Activated T-helper 1 cell treated with anti-CD3 and anti-CD28 coated beads, Interleukin-12 subunit alpha, Interleukin-12 subunit beta, Interleukin-2, Interleukin-4 antibody, amounts not matched to agents 30 ng/mL and 10 ng/mL and 1 ng/mL, durations not matched to agents 14 hours and 24 hours and 36 hours (primary cell): ENCODE results near the gene NOTCH2. TPM values are rescaled to one million over a fixed set of nuclear protein-coding genes. Genes with fewer than 3 reads are reported as not detected.

Experiments used
- DNase-seq: peaks from one replicate; pipeline ENCODE4 v3.0.0; 2021; ENCODE audit warnings: low spot score
- H3K27ac Mint-ChIP-seq: one replicate; pipeline ENCODE4 v1.8.0; 2021; ENCODE audit warnings: mild to moderate bottlenecking, mixed read lengths
- H3K27me3 Mint-ChIP-seq: one replicate; pipeline ENCODE4 v1.8.0; 2022; ENCODE audit warnings: mild to moderate bottlenecking, moderate library complexity, mixed read lengths; ENCODE audit not compliant: insufficient read depth
- H3K36me3 Mint-ChIP-seq: one replicate; pipeline ENCODE4 v1.8.0; 2021; ENCODE audit warnings: low read depth, mixed read lengths
- H3K4me1 Mint-ChIP-seq: one replicate; pipeline ENCODE4 v1.8.0; 2021; ENCODE audit warnings: low read depth, mixed read lengths
- H3K4me3 Mint-ChIP-seq: one replicate; pipeline ENCODE4 v1.8.0; 2021; ENCODE audit warnings: mild to moderate bottlenecking, moderate library complexity, mixed read lengths
- H3K9me3 Mint-ChIP-seq: one replicate; pipeline ENCODE4 v1.8.0; 2021; ENCODE audit warnings: mixed read lengths
- intact Hi-C: fragments of 100-400 bp; cut with micrococcal nuclease; formaldehyde crosslinking; loops from one replicate; pipeline ENCODE4 v1.15.1; 2024
- total RNA-seq: library from RNA; stranded (reverse); gene quantifications from 2 replicates; pipeline ENCODE4 v1.2.3, GENCODE V29; 2022

The NOTCH2 gene
- total RNA-seq, 1 donor from 2014 or later = 110 TPM

DNA sequence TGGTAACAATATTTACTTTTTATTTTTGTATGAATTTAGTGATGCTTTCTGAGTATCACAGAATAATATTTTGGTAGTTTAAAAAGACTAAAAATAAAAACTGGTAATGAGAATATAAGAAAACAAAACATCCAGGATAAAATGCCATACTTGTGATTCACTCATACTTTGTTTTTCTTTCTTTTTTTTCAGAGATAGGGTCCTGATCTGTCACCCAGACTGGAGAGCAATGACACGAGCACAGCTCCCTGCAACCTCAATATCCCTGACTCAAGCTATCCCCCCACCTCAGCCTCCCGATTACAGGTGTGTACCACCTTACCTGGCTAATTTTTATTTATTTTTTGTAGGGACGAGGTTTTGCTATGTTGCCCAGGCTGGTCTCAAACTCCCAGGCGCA lies 109.0 kb downstream of the NOTCH2 start:
- intact Hi-C loops = no loop called here
- H3K4me1 Mint-ChIP-seq = peaks cover 8% of the 10 kb centered on the region
- H3K36me3 Mint-ChIP-seq = peaks cover 36% of the 10 kb centered on the region
- DNase-seq = no peak
- H3K27me3 Mint-ChIP-seq = no peaks in the 10 kb centered on the region
- H3K9me3 Mint-ChIP-seq = no peaks in the 10 kb centered on the region
- no peak overlapping the region for H3K27ac Mint-ChIP-seq
- no peak overlapping the region for H3K4me3 Mint-ChIP-seq

DNA sequence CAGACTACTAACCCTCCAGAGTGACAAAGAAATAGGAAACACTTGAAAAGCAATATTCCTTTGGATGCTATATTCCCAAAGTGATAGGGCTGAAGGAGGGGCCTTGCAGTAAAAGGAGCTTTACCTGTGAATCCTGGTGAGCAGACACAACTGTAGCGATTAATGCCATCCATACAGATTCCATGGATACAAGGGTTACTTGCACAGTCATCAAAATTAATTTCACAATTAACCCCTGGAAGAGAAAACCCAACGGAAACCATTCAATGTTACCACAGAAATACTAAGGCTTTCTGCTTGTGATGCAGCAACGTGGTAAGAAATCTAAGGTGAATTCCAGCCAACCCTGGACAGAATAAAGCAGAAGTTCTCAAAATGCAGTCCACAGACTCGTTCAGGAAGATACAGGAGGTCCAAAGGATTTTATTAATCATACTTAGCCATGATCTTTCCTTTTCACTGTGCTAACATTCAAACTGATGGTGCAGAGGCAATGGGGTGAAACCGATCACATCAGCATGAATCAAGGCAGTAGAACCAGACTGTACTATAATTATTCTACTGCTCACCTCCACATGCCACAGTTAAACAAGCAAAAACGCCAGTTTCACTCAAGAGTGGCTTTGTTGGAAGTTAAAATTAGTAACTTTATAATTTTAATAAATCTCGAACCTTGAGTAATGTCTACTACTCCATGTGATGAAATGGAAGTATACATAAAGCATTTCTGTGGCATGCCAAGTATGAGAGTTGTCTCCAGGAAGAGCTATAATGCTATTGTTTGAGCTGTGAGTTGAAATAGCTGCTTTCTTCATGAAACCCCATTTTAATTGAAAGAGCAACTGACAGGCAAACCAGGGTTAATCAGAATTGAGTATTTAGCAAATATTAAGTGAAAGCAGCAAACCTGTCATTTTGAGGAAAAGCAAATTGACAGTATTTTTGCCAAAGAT lies 109.9 kb downstream of the NOTCH2 start:
- peaks cover 37% of the 10 kb centered on the region for H3K36me3 Mint-ChIP-seq
- H3K27me3 Mint-ChIP-seq = no peaks in the 10 kb centered on the region
- intact Hi-C loops = no loop called here
- DNase-seq = no peak
- H3K4me1 Mint-ChIP-seq = peaks cover 18% of the 10 kb centered on the region
- H3K9me3 Mint-ChIP-seq = no peaks in the 10 kb centered on the region
- H3K4me3 Mint-ChIP-seq = no peak overlapping the region
- H3K27ac Mint-ChIP-seq = no peak overlapping the region

DNA sequence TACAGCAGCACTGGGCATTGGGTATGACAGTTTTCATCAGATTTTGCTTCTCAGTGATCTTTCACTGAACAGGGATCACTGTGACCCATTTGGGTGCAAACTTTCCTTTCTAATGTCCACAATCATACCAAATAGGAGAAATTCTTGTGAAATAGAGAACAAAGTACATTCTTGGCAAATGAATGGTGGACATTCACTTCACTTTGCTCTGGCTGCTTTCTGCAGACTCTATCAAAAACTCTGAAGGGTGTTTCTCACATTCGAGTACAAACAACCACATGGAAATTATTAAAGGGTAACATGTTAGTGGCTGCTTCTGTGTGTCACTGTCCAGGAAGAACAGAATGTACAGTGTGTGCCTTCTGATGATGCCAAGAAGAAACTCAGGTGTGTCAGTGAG lies 111.2 kb downstream of the NOTCH2 start:
- H3K36me3 Mint-ChIP-seq = peaks cover 41% of the 10 kb centered on the region
- no peak for DNase-seq
- intact Hi-C loops = no loop called here

DNA sequence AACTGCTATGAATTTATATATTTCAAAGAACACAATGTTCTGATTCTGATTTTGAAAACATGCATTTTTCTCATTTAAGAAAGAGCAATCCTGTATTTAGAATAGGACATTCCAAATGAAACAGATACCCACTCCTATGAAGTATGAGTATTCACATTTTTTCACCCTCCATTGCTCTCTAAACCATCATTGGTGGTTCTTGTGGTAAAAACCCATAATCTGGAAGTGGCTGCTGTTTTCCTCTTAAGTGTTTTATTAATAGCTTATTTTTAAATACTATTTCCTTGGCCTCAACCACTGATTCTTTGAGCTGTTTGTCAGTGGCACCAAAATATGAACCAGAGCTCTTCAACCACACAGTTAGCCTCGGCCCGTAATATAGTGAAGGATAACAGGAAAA lies 113.2 kb downstream of the NOTCH2 start:
- H3K9me3 Mint-ChIP-seq = no peaks in the 10 kb centered on the region
- no peak for DNase-seq
- intact Hi-C loops = no loop called here
- peaks cover 39% of the 10 kb centered on the region for H3K36me3 Mint-ChIP-seq
- H3K4me1 Mint-ChIP-seq = peaks cover 34% of the 10 kb centered on the region
- H3K27me3 Mint-ChIP-seq = no peaks in the 10 kb centered on the region
- H3K4me3 Mint-ChIP-seq = no peak overlapping the region
- H3K27ac Mint-ChIP-seq = no peak overlapping the region

More for the DNA sequence above, 111.2 kb downstream of the NOTCH2 start:
- Mint-ChIP-seq H3K9me3 (no peaks in the 10 kb centered on the region), H3K27ac (no peak overlapping the region), H3K4me3 (no peak overlapping the region), H3K27me3 (no peaks in the 10 kb centered on the region), H3K4me1 (peaks cover 31% of the 10 kb centered on the region)

DNA sequence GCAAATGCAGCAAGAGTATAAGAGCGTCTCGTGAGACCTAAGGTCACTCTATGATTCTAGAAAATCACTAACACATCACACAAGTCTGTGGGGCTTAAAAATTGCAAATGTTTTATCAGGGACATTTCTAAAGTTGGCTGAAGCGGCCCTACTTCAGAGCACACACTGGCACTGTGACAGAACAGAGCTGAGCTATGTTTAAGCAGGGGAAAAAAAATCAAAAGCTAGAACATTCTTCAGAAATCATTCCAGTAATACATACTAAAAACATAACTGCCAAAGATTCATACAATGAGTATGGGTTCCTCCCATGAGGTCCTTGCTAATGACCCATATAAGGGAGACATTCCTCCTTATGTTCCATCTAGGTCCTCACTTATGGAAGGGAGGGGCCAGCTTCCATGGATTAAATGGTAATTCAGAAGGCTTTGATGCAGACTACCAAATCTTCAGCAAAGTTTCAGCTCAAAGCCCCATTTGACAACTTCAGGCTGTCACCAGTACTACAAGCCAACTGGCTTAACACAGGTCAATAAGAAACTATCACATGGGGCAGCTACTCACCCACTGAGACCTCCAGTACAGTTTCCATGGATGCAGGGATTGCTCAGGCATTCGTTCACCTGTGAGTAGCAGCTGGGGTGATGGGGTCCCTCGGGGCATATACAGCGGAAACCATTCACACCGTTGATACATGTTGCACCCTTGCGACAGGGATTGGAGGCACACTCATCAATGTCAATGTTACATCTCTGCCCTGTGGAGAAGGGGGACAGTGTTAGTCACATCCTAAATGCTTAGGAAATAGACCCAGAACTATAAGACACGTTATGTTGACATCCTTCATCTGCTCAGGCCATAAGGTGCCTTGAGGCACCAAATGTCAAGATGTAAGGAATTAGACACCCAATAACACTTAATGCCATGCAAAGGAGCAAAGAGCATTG lies 114.7 kb downstream of the NOTCH2 start:
- Mint-ChIP-seq H3K27me3 (no peaks in the 10 kb centered on the region), H3K4me1 (peaks cover 34% of the 10 kb centered on the region), H3K9me3 (no peaks in the 10 kb centered on the region), H3K36me3 (peaks cover 41% of the 10 kb centered on the region), H3K27ac (no peak overlapping the region), H3K4me3 (no peak overlapping the region)
- DNase-seq = no peak
- intact Hi-C loops = no loop called here

DNA sequence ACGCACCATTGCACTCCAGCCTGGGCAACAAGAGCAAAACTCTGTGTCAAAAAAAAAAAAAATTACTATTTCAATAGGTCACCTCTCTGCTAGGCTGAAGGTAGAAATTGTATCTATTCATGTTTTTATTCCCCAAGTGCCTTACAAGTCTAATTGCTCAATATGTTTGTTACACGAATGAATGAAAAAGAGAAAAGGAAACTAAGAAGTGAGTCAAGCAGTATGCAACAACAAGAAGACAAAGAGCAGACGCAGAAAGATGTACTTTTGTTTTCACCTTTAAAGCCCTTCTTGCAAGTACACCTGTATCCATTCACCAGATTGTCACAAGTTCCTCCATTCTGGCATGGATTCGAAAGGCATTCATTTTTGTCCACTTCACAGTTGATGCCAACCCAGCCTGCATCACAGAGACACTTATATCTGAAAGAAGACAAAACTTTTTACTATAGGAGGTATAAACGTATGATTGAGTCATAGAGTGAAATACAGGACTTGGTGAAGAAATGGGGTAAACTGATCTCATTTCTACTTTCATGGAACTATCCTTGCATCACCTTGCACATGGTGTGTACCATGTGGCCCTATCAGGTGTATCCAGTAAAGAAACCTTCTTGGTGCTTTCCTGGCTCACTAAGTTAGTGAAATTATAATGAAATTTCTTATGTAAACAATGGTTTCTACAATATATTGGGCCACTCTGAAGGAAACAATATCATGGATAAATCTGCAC lies 116.0 kb downstream of the NOTCH2 start:
- Mint-ChIP-seq H3K9me3 (no peaks in the 10 kb centered on the region), H3K27me3 (no peaks in the 10 kb centered on the region), H3K27ac (peak overlapping the region; percentile 38), H3K4me1 (peaks cover 34% of the 10 kb centered on the region), H3K4me3 (no peak overlapping the region), H3K36me3 (peaks cover 38% of the 10 kb centered on the region)
- DNase-seq = no peak
- intact Hi-C loops = no loop called here

DNA sequence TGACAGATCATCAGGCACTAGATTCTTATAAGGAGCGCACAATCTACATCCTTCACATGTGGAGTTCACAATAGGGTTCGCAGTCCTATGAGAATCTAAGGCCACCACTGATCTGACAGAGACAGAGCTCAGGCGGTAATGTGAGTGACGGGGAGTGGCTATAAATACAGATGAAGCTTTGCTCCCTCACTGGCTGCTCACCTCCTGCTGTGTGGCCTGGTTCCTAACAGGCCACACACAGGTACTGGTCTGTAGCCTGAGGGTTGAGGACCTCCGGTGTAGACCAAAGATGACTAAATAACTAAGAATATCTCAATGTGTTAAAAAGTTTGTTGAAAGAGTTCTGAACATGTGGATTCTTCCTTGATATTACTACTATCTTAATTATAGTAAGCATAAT lies 117.0 kb downstream of the NOTCH2 start:
- intact Hi-C loops = no loop called here
- H3K27ac Mint-ChIP-seq = no peak overlapping the region
- peaks cover 34% of the 10 kb centered on the region for H3K4me1 Mint-ChIP-seq
- no peaks in the 10 kb centered on the region for H3K9me3 Mint-ChIP-seq
- no peak for DNase-seq
- peaks cover 36% of the 10 kb centered on the region for H3K36me3 Mint-ChIP-seq
- H3K27me3 Mint-ChIP-seq = no peaks in the 10 kb centered on the region
- no peak overlapping the region for H3K4me3 Mint-ChIP-seq

DNA sequence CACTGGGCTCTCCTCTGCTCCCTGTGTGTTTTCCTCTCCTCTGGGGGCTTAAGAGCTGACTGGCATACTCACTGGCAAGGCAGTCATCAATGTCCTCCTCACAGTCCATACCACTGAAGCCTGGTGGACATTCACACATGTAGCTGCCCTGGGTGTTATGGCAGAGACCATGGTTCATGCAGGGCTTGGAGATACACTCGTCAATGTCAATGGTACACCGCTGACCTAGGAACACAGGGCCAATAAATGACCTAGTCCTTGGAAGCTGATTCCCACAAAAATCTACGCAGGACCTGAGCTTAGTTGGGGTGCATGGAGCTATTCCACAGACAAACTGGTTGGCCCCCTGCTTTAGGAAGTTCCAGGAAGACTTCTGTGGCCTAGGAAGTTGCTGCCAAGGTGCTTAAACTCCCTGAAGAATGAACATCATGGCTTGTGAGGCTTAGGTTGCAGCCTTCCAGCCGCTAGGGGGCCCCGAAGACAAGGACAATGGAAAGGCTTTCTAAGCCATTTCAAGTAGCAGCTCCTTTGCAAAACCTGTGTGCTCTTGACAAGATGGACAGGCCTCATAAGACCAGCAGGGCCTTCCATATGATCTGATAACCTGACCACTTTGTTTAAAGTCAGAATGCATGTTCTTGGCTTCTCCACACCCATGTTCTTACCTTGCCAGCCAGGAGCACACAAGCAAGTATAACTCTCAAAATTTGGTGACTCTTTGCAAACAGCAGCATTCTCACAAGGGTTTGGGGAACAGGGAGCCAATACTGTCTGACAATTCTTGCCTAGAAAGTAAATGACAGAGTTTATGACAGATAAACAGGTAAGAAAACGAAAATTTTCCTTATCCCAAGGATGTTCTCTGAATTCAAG lies 120.9 kb downstream of the NOTCH2 start:
- H3K9me3 Mint-ChIP-seq = no peaks in the 10 kb centered on the region
- DNase-seq = peak; percentile 54
- peaks cover 34% of the 10 kb centered on the region for H3K36me3 Mint-ChIP-seq
- peaks cover 14% of the 10 kb centered on the region for H3K4me1 Mint-ChIP-seq
- no peaks in the 10 kb centered on the region for H3K27me3 Mint-ChIP-seq
- H3K27ac Mint-ChIP-seq = no peak overlapping the region
- intact Hi-C loops = loop anchor here (2.0 kb wide), 2 partner anchors 20 to 198 kb away; no protein-coding TSS in a partner anchor
- H3K4me3 Mint-ChIP-seq = no peak overlapping the region

DNA sequence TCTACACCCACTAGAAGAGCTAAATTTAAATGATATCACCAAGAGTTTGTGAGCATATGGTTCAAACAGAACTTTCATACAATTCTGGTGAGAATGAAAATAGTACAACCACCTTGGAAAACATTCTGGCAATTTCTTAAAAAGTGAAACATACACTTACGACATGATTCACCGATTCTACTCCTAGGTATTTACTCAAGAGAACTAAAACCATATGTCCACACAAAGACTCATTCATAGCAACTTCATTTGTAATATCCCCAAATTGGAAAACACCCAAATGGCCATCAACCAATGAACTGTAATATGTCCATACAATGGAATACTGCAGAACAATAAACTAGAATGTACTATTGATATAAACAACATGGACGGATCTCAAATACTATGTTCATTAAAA lies 122.0 kb downstream of the NOTCH2 start:
- H3K27me3 Mint-ChIP-seq = no peaks in the 10 kb centered on the region
- intact Hi-C loops = no loop called here
- no peaks in the 10 kb centered on the region for H3K9me3 Mint-ChIP-seq
- peaks cover 8% of the 10 kb centered on the region for H3K4me1 Mint-ChIP-seq
- H3K36me3 Mint-ChIP-seq = peaks cover 28% of the 10 kb centered on the region
- no peak for DNase-seq
- no peak overlapping the region for H3K27ac Mint-ChIP-seq
- H3K4me3 Mint-ChIP-seq = no peak overlapping the region

DNA sequence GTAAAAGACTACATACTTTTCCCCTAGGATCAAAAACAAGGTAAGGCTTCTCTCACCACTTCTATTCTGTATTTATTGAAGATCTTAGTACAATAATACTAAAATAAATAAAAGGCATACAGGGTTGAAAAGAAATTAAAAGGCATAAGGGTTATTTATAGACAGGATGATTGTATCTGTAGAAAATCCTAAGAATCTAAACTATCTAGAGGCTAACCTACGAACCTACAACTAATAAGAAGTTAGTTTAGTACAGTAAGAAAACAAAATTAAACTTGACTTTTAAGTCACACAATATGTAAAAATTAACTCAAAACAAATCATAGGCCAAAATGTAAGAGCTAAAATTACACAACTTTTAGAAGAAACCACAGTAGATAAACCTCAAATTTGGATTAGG lies 122.7 kb downstream of the NOTCH2 start:
- DNase-seq = no peak
- Mint-ChIP-seq H3K27ac (no peak overlapping the region), H3K27me3 (no peaks in the 10 kb centered on the region), H3K4me1 (peaks cover 8% of the 10 kb centered on the region), H3K9me3 (no peaks in the 10 kb centered on the region), H3K4me3 (no peak overlapping the region), H3K36me3 (peaks cover 26% of the 10 kb centered on the region)
- intact Hi-C loops = no loop called here

DNA sequence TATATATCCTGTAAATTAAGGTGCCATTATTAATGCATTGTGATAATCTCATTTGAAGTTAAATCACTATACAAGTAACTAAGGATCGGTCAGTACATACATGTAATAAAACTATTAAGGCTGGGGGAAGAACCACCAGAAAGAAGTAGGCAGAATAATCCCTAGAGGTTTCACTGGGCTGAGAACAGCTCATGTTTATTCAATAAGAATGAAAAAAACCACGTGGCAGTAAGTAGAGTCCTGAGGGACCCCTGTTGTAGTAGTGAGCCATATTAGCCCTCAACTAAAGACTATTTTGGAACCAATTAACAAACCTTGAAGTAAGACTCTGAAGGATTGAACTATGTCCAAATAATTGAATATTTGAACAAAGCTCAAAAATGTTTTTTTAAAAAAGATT lies 126.2 kb downstream of the NOTCH2 start:
- Mint-ChIP-seq H3K4me1 (peaks cover 13% of the 10 kb centered on the region), H3K9me3 (no peaks in the 10 kb centered on the region), H3K27ac (no peak overlapping the region), H3K4me3 (no peak overlapping the region), H3K36me3 (peaks cover 32% of the 10 kb centered on the region), H3K27me3 (no peaks in the 10 kb centered on the region)
- DNase-seq = no peak
- intact Hi-C loops = no loop called here

DNA sequence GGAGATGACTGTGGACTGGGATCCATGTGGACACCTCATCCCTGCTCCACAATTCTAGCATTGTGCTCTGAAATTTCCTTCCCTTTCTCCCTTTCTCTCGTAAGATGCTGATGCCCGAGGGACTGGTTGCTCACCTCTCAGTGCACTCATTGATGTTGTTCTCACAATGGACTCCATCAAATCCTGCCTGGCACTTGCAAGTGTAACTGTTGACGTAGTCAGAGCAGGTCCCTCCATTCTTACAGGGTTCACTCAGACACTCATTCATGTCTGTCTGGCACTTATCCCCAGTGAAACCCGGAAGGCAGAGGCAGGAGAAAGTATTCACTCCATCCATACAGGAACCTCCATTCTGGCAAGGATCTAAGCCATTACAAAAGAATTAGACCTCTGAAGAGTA lies 128.1 kb downstream of the NOTCH2 start:
- no peak for DNase-seq
- no peak overlapping the region for H3K27ac Mint-ChIP-seq
- no peak overlapping the region for H3K4me3 Mint-ChIP-seq
- intact Hi-C loops = no loop called here
- no peaks in the 10 kb centered on the region for H3K9me3 Mint-ChIP-seq
- H3K27me3 Mint-ChIP-seq = no peaks in the 10 kb centered on the region
- H3K4me1 Mint-ChIP-seq = peaks cover 13% of the 10 kb centered on the region
- H3K36me3 Mint-ChIP-seq = peaks cover 37% of the 10 kb centered on the region
